HEK293T (cell line): ENCODE measurements around the gene COIL.

Experiments
- BHLHE40 ChIP-seq: fragments of 450-650 bp; IDR thresholded peaks from 2 replicates; pipeline ENCODE4 v1.6.1; 2016; ENCODE audit warnings: mild to moderate bottlenecking, moderate library complexity, borderline replicate concordance
- FOXA1 ChIP-seq: fragments of 450-650 bp; IDR thresholded peaks from 2 replicates; pipeline ENCODE4 v1.6.1; 2016; ENCODE audit warnings: mild to moderate bottlenecking
- FOXK2 ChIP-seq: fragments of 450-650 bp; IDR thresholded peaks from 2 replicates; pipeline ENCODE4 v1.6.1; 2016; ENCODE audit warnings: mild to moderate bottlenecking
- FOXM1 ChIP-seq: fragments of 450-650 bp; IDR thresholded peaks from 2 replicates; pipeline ENCODE4 v1.6.1; 2017; ENCODE audit warnings: mild to moderate bottlenecking, borderline replicate concordance
- HDGF ChIP-seq: fragments of 450-650 bp; IDR thresholded peaks from 2 replicates; pipeline ENCODE4 v1.6.1; 2017; ENCODE audit warnings: antibody characterized with exemption, borderline replicate concordance
- LEF1 ChIP-seq: fragments of 450-650 bp; IDR thresholded peaks from 2 replicates; pipeline ENCODE4 v1.6.1; 2017; ENCODE audit warnings: mild to moderate bottlenecking, borderline replicate concordance
- SP1 ChIP-seq: fragments of 450-650 bp; IDR thresholded peaks from 2 replicates; pipeline ENCODE4 v1.6.1; 2017
- TARDBP ChIP-seq: fragments of 450-650 bp; IDR thresholded peaks from 2 replicates; pipeline ENCODE4 v1.6.1; 2016
- ZNF384 ChIP-seq: fragments of 450-650 bp; IDR thresholded peaks from 2 replicates; pipeline ENCODE4 v1.6.1; 2016

- no peak for TF ChIP-seq SP1
- no peak for TF ChIP-seq FOXK2
- TF ChIP-seq HDGF: no peak
- TF ChIP-seq FOXA1: no peak
- TF ChIP-seq ZNF384: no peak
- no peak for TF ChIP-seq BHLHE40
- no peak for TF ChIP-seq TARDBP
- no peak for TF ChIP-seq FOXM1
- TF ChIP-seq LEF1: no peak
These were observed 25.4 kb downstream of the COIL start for GRCh38 chr17:56935461-56935860.
